CD4-positive, alpha-beta T cell (primary cell): Measurements from ENCODE around the gene MGME1. TPM values are rescaled to one million over a fixed set of nuclear protein-coding genes. Genes with fewer than 3 reads are reported as not detected.

Source experiments
- ATAC-seq: fragments of 200-7000 bp; cut with Tn5 transposase; one replicate; pipeline ENCODE4 v1.10.0; 2022; ENCODE audit warnings: mild to moderate bottlenecking; ENCODE audit not compliant: poor library complexity
- CTCF ChIA-PET: fragments of 350-600 bp; sonication (Branson Sonifier 250); formaldehyde crosslinking; loops from one replicate; lab custom pipeline; 2021; ENCODE audit warnings: antibody characterized with exemption, inconsistent platforms; lab: Charles Lee
- POLR2A ChIA-PET: fragments of 350-600 bp; sonication (Branson Sonifier 250); formaldehyde crosslinking; loops from one replicate; lab custom pipeline; 2021; ENCODE audit warnings: antibody characterized with exemption, inconsistent platforms; lab: Charles Lee
- DNase-seq, 14 experiments: peaks; one replicate each; pipeline ENCODE4 v3.0.0-alpha.2; 2013 to 2020; ENCODE audit warnings: mixed read lengths in 2 of 14
- H3K27ac ChIP-seq, 2 donors: one replicate each; pipeline versions ENCODE4 v1.5.1 to v1.7.0; 2013; ENCODE audit warnings: low read length in 2 of 2, low read depth in 1 of 2, mild to moderate bottlenecking in 1 of 2
- H3K27me3 ChIP-seq, 2 experiments: 1 replicate in 1 of 2; 2 replicates in 1 of 2; pipeline versions ENCODE4 v1.6.1 to v1.7.0; 2013; ENCODE audit warnings: low read length in 2 of 2, control low read depth in 1 of 2, mild to moderate bottlenecking in 1 of 2, moderate library complexity in 1 of 2; ENCODE audit not compliant: insufficient read depth in 2 of 2, control insufficient read depth in 1 of 2
- H3K36me3 ChIP-seq: one replicate; pipeline ENCODE4 v1.6.1; 2013; ENCODE audit warnings: low read length, control low read depth; ENCODE audit not compliant: insufficient read depth
- H3K4me1 ChIP-seq: one replicate; pipeline ENCODE4 v1.6.1; 2013; ENCODE audit warnings: low read length, control low read depth; ENCODE audit not compliant: insufficient read depth
- H3K4me3 ChIP-seq: one replicate; pipeline ENCODE4 v1.5.1; 2013; ENCODE audit warnings: mild to moderate bottlenecking, low read length, moderate library complexity
- H3K9me3 ChIP-seq, 2 experiments: 1 replicate in 1 of 2; 2 replicates in 1 of 2; pipeline versions ENCODE4 v1.6.1 to v1.7.0; 2013; ENCODE audit warnings: low read length in 2 of 2, mild to moderate bottlenecking in 2 of 2, control low read depth in 1 of 2, moderate library complexity in 1 of 2; ENCODE audit not compliant: control insufficient read depth in 1 of 2, insufficient read depth in 1 of 2
- H3K27ac Mint-ChIP-seq: one replicate; pipeline ENCODE4 v1.8.0; 2020; ENCODE audit warnings: mixed read lengths
- H3K27me3 Mint-ChIP-seq: one replicate; pipeline ENCODE4 v1.8.0; 2021; ENCODE audit warnings: mixed read lengths
- H3K36me3 Mint-ChIP-seq: one replicate; pipeline ENCODE4 v1.8.0; 2021; ENCODE audit warnings: low read depth, mixed read lengths
- H3K4me1 Mint-ChIP-seq: one replicate; pipeline ENCODE4 v1.8.0; 2021; ENCODE audit warnings: low read depth, mixed read lengths
- H3K4me3 Mint-ChIP-seq: one replicate; pipeline ENCODE4 v1.8.0; 2020; ENCODE audit warnings: mild to moderate bottlenecking, mixed read lengths
- H3K9me3 Mint-ChIP-seq: one replicate; pipeline ENCODE4 v1.8.0; 2020; ENCODE audit warnings: mixed read lengths
- CTCF ChIP-seq: fragments of 200-600 bp; IDR thresholded peaks from one replicate; pipeline ENCODE4 v1.8.0; 2022; ENCODE audit warnings: antibody characterized with exemption, mild to moderate bottlenecking
- intact Hi-C, 2 experiments: fragments of 100-400 bp; cut with DNase I in 1 of 2; cut with micrococcal nuclease in 1 of 2; formaldehyde crosslinking; loops; one replicate each; pipeline versions ENCODE4 v1.15.1 to v1.9.0; 2023 to 2025; cut with DNase I, micrococcal nuclease
- total RNA-seq, 174 experiments: library from RNA in 2 of 174; stranded (reverse) in 2 of 174; gene quantifications; one replicate each; pipeline ENCODE4 v1.2.3 and lab custom pipeline; 2021 to 2026

The MGME1 gene
- total RNA-seq, 2 experiments from 2014 or later, result 4.5 to 4.6 TPM

GRCh38 chr20:17992847-17993513 lies 24.2 kb downstream of the MGME1 start:
- ChIA-PET CTCF (interaction anchor here (0.6 to 0.8 kb wide), 2 partner anchors 27 to 486 kb away, joined by 4 read pairs; no protein-coding TSS in a partner anchor), POLR2A (interaction anchor here (0.6 to 1.0 kb wide), 2 partner anchors 29 to 54 kb away, joined by 3 to 4 read pairs; no protein-coding TSS in a partner anchor)
- no peak for ATAC-seq
- Mint-ChIP-seq H3K27ac (no peak overlapping the region), H3K27me3 (no peaks in the 10 kb centered on the region), H3K4me1 (peaks cover 27% of the 10 kb centered on the region), H3K4me3 (no peak overlapping the region), H3K9me3 (no peaks in the 10 kb centered on the region), H3K36me3 (peaks cover 30% of the 10 kb centered on the region)
- H3K27me3 ChIP-seq, result no peaks in the 10 kb centered on the region
- no peaks in the 10 kb centered on the region for H3K9me3 ChIP-seq
- H3K4me3 ChIP-seq, result no peak overlapping the region
- no peak for TF ChIP-seq CTCF
- peaks cover 11% of the 10 kb centered on the region for H3K4me1 ChIP-seq
- peak in 1 of 14 experiments; percentile 27 for DNase-seq
- intact Hi-C loops, result loop anchor here in 1 of 2 experiments (10.0 kb wide), 1 partner anchor 1188 kb away; no protein-coding TSS in a partner anchor
- H3K27ac ChIP-seq, result no peak overlapping the region
- peaks cover 19% of the 10 kb centered on the region for H3K36me3 ChIP-seq

- intact Hi-C loops, result loop anchor here in 1 of 2 experiments (10.0 kb wide), 1 partner anchor 1189 kb away; no protein-coding TSS in a partner anchor
- Mint-ChIP-seq H3K9me3 (no peaks in the 10 kb centered on the region), H3K27me3 (no peaks in the 10 kb centered on the region), H3K4me1 (peaks cover 22% of the 10 kb centered on the region), H3K36me3 (peaks cover 24% of the 10 kb centered on the region), H3K4me3 (no peak overlapping the region), H3K27ac (no peak overlapping the region)
- DNase-seq (no peak), ATAC-seq (no peak)
- TF ChIP-seq CTCF, result no peak
- ChIA-PET CTCF (no interaction called here), POLR2A (no interaction called here)
- Histone ChIP-seq H3K9me3 (no peaks in the 10 kb centered on the region), H3K4me3 (no peak overlapping the region), H3K4me1 (peaks cover 7% of the 10 kb centered on the region), H3K27me3 (no peaks in the 10 kb centered on the region), H3K36me3 (peaks cover 19% of the 10 kb centered on the region), H3K27ac (no peak overlapping the region)
These were observed 24.7 kb downstream of the MGME1 start for GRCh38 chr20:17993546-17993945.

- ATAC-seq, result peak; percentile 97
- DNase-seq, result peak in 11 of 14 experiments; percentile 8 to 80 (median 22)
- Mint-ChIP-seq H3K27ac (no peak overlapping the region), H3K27me3 (no peaks in the 10 kb centered on the region), H3K4me3 (no peak overlapping the region), H3K9me3 (no peaks in the 10 kb centered on the region), H3K36me3 (peaks cover 8% of the 10 kb centered on the region), H3K4me1 (peaks cover 22% of the 10 kb centered on the region)
- POLR2A ChIA-PET, result no interaction called here
- intact Hi-C loops, result loop anchor here (1.0 to 10.0 kb wide), 11 partner anchors 29 to 1191 kb away; partner anchors contain the start of gene RRBP1 (in 1 of the 2)
- CTCF ChIA-PET, result interaction anchor here (0.8 to 2.4 kb wide), 8 partner anchors 9 to 491 kb away, joined by 3 to 14 read pairs (median 6); partner anchors contain the start of genes RRBP1 and SNX5
- no peaks in the 10 kb centered on the region for H3K9me3 ChIP-seq
- no peak overlapping the region for H3K27ac ChIP-seq
- H3K4me3 ChIP-seq, result no peak overlapping the region
- H3K36me3 ChIP-seq, result no peaks in the 10 kb centered on the region
- H3K27me3 ChIP-seq, result peaks cover 0 to 2% of the 10 kb centered on the region in 2 experiments
- peaks cover 7% of the 10 kb centered on the region for H3K4me1 ChIP-seq
- TF ChIP-seq CTCF, result peak; percentile 88
These were observed 27.4 kb downstream of the MGME1 start for GRCh38 chr20:17995967-17996819.
